Sigmoid colon (tissue), 7 donors: Measurements from ENCODE around the gene KCNAB1. TPM values are rescaled to one million over a fixed set of nuclear protein-coding genes. Genes with fewer than 3 reads are reported as not detected.

Experiments used
- DNase-seq: peaks from one replicate; pipeline ENCODE4 v3.0.0-alpha.2; 2019
- H3K27ac ChIP-seq, 4 donors: fragments of 200-600 bp; sonication (generic); one replicate each; pipeline ENCODE4 v1.5.1; 2016 to 2019; ENCODE audit warnings: mild to moderate bottlenecking in 1 of 4
- H3K27me3 ChIP-seq, 3 donors: fragments of 200-600 bp; sonication (generic); one replicate each; pipeline ENCODE4 v1.5.1; 2019; ENCODE audit warnings: mild to moderate bottlenecking in 1 of 3
- H3K36me3 ChIP-seq, 4 donors: fragments of 200-600 bp; sonication (generic); one replicate each; pipeline ENCODE4 v1.5.1; 2016 to 2019
- H3K4me1 ChIP-seq, 4 donors: fragments of 200-600 bp; sonication (generic); one replicate each; pipeline ENCODE4 v1.5.1; 2017 to 2019
- H3K4me3 ChIP-seq, 4 donors: fragments of 200-600 bp; sonication (generic); one replicate each; pipeline ENCODE4 v1.5.1; 2017 to 2019; ENCODE audit warnings: mild to moderate bottlenecking in 2 of 4, moderate library complexity in 1 of 4
- H3K9me3 ChIP-seq, 4 donors: fragments of 200-600 bp in 3 of 4; sonication (generic) in 3 of 4; one replicate each; pipeline versions ENCODE4 v1.5.1 to v1.6.1; 2013 to 2019
- CTCF ChIP-seq, 4 experiments: fragments of 450-650 bp in 3 of 4; fragments of 200-600 bp in 1 of 4; IDR thresholded peaks; one replicate each; pipeline ENCODE4 v1.5.1; 2016 to 2019; ENCODE audit warnings: antibody characterized with exemption in 4 of 4, mild to moderate bottlenecking in 3 of 4, moderate library complexity in 2 of 4
- EP300 ChIP-seq, 4 donors: sonication (generic); formaldehyde crosslinking; IDR thresholded peaks; one replicate each; pipeline ENCODE4 v1.6.1; 2017; ENCODE audit warnings: antibody characterized with exemption in 4 of 4
- POLR2A ChIP-seq, 2 donors: fragments of 450-650 bp; IDR thresholded peaks; one replicate each; pipeline ENCODE4 v1.6.1; 2016; ENCODE audit warnings: antibody characterized with exemption in 2 of 2, mild to moderate bottlenecking in 2 of 2, moderate library complexity in 2 of 2
- POLR2AphosphoS5 ChIP-seq, 4 donors: sonication (generic); formaldehyde crosslinking; IDR thresholded peaks; one replicate each; pipeline ENCODE4 v1.6.1; 2017; ENCODE audit warnings: antibody characterized with exemption in 4 of 4
- WGBS, 2 donors: extraction: QIAGEN DNeasy Blood & Tissue Kit; methylation state at CpG; one replicate each; pipeline ENCODE4 v1.1.7; 2013; 5-methylcytosine and 5-hydroxymethylcytosine counted together
- intact Hi-C: fragments of 100-400 bp; cut with DNase I; formaldehyde crosslinking; loops from one replicate; pipeline ENCODE4 v1.15.1; 2023
- polyA plus RNA-seq, 3 donors: library from polyadenylated mRNA; stranded (reverse); fragments of 200-250 nt; gene quantifications; one replicate each; pipeline ENCODE4 v1.2.3, GENCODE V29; 2013
- total RNA-seq, 4 donors: library from RNA; depleted of rRNA; stranded (reverse); fragments of >200 nt; gene quantifications; one replicate each; pipeline ENCODE4 v1.1.0, GENCODE V29; 2016
- donor health status: healthy with polysubstance abuse.
- donor health status: Bipolar disorder and iron deficiency.
- donor health status: healthy.

The KCNAB1 gene
- total and polyA plus RNA-seq, 7 donors = 1.2 to 5.0 (median 4.3) TPM; not detected in 2

GRCh38 chr3:156548902-156549301 is 428.5 kb downstream of the KCNAB1 start:
- 80 to 83% methylated on average over 6 of the region's 6 CpGs for WGBS, 2 donors

GRCh38 chr3:156551261-156551660 is 430.9 kb downstream of the KCNAB1 start:
- WGBS, 2 donors = 80 to 90% methylated on average over 4 of the region's 4 CpGs
- Histone ChIP-seq H3K4me1 (peaks cover 0 to 78% (median 73%) of the 10 kb centered on the region in 4 donors), H3K36me3 (peaks cover 0 to 37% (median 0%) of the 10 kb centered on the region in 4 donors), H3K27ac (peak overlapping the region in 3 of 4 donors; percentile 21 to 77 (median 74)), H3K9me3 (no peaks in the 10 kb centered on the region), H3K4me3 (no peak overlapping the region), H3K27me3 (no peaks in the 10 kb centered on the region)
- no peak for DNase-seq
- intact Hi-C loops = no loop called here
- TF ChIP-seq EP300 (IDR thresholded peaks at IDR 0.05) (no peak), CTCF (IDR thresholded peaks at IDR 0.05) (no peak)

More at GRCh38 chr3:156548902-156549301, 428.5 kb downstream of the KCNAB1 start:
- Histone ChIP-seq H3K4me1 (peaks cover 0 to 100% (median 81%) of the 10 kb centered on the region in 4 donors), H3K27ac (peak overlapping the region; percentile 65 to 77 (median 72)), H3K36me3 (peaks cover 0 to 51% (median 0%) of the 10 kb centered on the region in 4 donors), H3K4me3 (no peak overlapping the region), H3K9me3 (no peaks in the 10 kb centered on the region), H3K27me3 (no peaks in the 10 kb centered on the region)
- TF ChIP-seq POLR2AphosphoS5 (IDR thresholded peaks at IDR 0.05) (peak in 1 of 4 donors; percentile 9), CTCF (IDR thresholded peaks at IDR 0.05) (no peak), EP300 (IDR thresholded peaks at IDR 0.05) (no peak)
- intact Hi-C loops = loop anchor here (5.0 kb wide), 1 partner anchor 268 kb away; no protein-coding TSS in a partner anchor
- DNase-seq = no peak

- Histone ChIP-seq H3K4me3 (no peak overlapping the region), H3K27me3 (no peaks in the 10 kb centered on the region), H3K4me1 (peaks cover 0 to 73% (median 68%) of the 10 kb centered on the region in 4 donors), H3K27ac (peak overlapping the region in 3 of 4 donors; percentile 21 to 77 (median 74)), H3K9me3 (no peaks in the 10 kb centered on the region), H3K36me3 (peaks cover 0 to 32% (median 0%) of the 10 kb centered on the region in 4 donors)
- DNase-seq = no peak
- WGBS, 2 donors = 86 to 94% methylated on average over 4 of the region's 4 CpGs
- intact Hi-C loops = no loop called here
- TF ChIP-seq POLR2A (IDR thresholded peaks at IDR 0.05) (no peak), EP300 (IDR thresholded peaks at IDR 0.05) (no peak), POLR2AphosphoS5 (IDR thresholded peaks at IDR 0.05) (no peak), CTCF (IDR thresholded peaks at IDR 0.05) (no peak)
Observed at GRCh38 chr3:156551746-156552145, 431.4 kb downstream of the KCNAB1 start.

- no peaks in the 10 kb centered on the region for H3K9me3 ChIP-seq
- TF ChIP-seq EP300 (IDR thresholded peaks at IDR 0.05) (no peak), CTCF (IDR thresholded peaks at IDR 0.05) (no peak), POLR2AphosphoS5 (IDR thresholded peaks at IDR 0.05) (no peak), POLR2A (IDR thresholded peaks at IDR 0.05) (no peak)
- H3K4me3 ChIP-seq = peak overlapping the region in 3 of 4 donors; percentile 73 to 86 (median 81)
- peaks cover 0 to 30% (median 0%) of the 10 kb centered on the region in 4 donors for H3K36me3 ChIP-seq
- DNase-seq = no peak
- 79 to 82% methylated on average over 2 of the region's 2 CpGs for WGBS, 2 donors
- no peaks in the 10 kb centered on the region for H3K27me3 ChIP-seq
- H3K4me1 ChIP-seq = peaks cover 0 to 61% (median 56%) of the 10 kb centered on the region in 4 donors
- peak overlapping the region in 2 of 4 donors; percentile 89 to 90 for H3K27ac ChIP-seq
- intact Hi-C loops = no loop called here
Observed at GRCh38 chr3:156552973-156553372, 432.6 kb downstream of the KCNAB1 start.
